GM04504 (cell line): ENCODE results near the gene LONP1.
"Not testable (repeated sequence)": the region's sequence is repeated elsewhere in the genome, so short reads cannot be mapped to it uniquely, and the experiment has no call there.

ENCODE experiments used
- DNase-seq: peaks from one replicate; pipeline ENCODE4 v3.0.0-alpha.2; 2012; ENCODE audit warnings: low read depth

LONP1 gene

DNA sequence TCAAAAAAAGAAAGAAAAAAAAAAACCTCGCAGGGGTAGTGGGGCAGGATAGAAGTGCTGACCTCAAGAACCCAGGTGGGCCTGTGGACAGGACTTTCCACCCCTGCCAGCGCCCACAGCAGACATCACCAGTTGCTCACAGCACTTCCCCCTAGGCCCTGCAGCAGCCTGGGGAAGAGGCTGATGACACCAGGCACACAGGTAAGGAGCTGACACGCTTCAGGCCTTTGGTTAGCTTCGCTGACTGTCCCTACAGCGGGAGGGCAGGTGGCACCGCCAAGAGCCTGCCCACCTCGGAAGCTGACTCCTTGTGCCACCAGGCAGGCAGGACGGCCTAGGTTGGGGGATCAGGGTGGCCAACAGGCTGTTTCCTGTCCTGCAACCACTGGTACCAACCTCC lies 8.9 kb downstream of the LONP1 start:
- DNase-seq = no peak

DNA sequence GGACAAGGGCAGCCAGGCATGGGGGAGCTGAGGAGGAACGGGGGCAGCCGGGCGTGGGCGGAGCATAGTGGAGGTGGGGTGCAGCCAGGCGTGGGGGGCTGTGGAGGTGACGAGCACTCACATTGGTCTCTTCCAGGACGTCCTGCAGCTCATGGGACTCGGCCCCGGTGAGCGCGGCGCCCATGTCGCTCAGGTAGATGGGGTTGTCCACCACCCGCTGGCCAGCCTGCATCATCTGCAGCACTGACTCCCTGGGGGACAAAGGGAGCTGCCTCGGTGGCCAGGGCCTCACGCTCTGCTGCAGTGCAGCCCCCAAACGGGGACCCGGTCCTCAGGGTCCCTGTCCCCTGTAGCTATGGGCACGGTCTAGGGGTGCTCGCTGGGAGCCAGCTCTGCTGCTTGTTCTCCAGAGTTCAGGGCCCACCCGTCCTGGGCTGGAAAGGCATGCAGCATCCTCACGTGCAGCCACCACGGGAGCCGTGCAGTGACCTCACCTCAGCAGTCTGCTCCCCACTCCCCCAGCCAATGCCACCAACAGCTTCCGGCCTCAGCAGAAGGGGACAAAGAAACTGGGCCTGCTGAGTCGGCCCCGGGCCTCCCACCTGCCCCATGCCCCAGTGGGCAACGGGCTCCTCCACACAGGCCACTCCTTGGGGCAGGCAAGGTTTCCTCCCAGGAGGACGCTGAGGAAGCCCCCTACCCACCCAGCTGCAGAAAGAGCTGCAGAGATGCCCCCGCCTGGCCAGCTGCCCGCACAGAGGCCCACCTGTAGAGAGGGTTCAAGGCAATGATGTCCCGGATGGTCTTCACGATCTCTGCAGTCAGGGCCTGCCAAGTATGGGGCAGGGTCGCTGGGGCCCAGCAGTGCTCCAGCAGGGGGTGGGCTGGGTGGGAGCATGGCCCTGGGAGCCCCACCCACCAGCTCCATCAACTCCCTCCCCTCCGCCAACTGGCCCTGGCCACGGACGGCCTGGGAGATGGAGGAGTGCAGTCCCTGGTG lies 12.1 kb downstream of the LONP1 start:
- no peak for DNase-seq

DNA sequence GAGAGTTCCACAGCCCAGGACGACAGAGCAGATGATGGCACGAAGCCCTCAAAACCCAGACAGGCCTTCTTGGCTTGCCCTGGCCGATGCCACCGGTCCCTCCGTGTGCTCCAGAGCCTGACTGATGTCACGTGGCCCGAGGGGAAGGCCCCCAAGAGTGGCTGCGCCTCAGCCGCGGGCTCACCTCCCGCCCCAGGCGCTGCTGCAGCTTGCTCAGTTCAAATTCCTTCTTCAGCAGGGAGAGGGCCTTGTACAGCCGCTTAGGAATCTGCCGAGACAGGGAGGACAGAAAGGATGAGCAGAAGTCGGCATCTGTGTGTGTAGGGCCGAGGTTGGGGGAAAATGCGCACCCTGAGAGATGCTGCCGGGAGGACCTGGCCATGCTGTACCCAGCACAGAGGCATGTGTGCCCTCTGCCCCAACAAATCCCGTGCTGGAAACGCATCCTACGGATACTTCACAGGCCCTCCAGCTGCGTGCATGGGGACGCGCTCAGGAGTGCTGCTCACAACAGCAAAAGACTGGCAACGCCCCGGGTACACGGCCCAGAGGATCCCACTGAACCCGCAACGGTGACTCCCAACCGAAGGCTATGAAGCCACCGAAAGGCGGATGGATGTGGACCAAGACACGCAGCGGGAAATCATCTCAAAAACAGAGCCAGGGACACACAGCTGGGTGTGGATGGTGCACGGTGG lies 12.9 kb downstream of the LONP1 start:
- DNase-seq = no peak

DNA sequence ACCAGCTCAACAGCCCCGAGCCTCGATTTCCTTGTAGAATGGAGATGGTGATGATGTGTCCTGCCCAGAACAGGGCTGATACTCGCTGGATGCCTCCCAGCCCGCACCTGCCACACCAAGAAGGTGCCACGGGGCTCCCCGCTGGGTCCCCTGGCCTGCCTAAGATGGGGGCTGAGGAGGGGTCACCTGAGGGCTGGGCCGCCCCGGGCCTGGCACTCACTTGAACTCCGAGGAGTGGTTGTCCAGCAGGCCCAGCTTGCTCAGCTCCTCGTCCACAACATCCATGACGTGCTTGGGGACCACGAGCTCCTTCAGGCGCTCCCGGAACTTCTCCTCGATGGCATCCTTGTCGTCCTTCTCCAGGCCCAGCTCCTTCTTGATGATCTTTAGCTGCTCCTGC lies 14.4 kb downstream of the LONP1 start:
- no peak for DNase-seq

DNA sequence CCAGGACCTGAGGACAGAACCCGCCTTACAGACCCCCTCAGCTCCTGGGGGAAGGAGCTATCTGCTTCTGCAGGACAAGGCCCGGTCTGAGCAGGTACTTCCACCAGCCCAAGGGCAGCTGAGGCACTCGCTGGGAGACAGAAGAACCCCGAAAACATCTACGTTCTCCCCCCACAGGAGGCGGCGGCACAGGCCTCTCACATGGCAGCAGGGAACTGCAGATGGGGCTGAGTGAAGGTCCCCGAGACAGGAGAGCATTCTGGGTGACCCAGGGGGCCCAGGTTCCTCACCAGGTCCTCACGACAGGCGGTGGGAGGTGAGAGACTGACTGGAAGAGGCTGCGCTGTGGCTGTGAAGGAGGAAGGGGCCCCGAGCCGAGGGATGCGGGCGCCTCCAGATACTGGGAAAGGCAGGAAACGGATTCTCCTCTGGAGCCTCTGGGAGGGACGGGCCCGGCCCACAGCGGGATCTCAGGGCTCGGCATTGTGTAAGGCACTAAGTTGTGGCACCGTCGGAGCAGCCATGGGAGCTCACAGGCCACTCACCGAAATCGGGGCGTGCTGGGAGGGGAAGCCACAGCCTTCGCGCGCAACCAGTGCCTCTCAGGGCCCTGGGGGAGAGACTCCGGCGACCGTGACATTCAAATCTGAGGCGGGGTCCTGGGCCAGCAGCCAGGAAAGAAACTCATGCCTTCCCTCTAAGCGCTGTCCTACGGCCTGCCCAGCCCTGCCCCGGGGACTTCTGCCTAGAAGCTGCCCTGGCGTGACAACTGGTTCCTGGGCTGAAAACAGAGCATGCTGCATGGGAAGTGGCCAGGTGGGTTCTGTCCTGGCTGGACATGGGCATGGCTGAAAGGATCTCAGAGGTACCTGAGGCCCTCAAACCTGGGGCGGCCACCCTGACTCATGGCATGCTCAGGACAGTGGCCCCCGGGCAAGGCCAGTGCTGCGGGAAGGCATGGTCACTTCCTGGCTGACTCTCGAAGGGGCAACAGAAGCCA lies 15.8 kb downstream of the LONP1 start:
- no peak for DNase-seq

DNA sequence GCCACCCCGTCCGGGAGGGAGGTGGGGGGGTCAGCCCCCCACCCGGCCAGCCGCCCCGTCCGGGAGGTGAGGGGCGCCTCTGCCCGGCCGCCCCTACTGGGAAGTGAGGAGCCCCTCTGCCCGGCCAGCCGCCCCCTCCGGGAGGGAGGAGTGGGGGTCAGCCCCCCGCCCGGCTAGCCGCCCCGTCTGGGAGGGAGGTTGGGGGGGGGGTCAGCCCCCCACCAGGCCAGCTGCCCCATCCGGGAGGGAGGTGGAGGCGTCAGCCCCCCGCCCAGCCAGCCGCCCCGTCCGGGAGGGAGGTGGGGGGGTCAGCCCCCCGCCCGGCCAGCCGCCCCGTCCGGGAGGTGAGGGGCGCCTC lies 17.9 kb downstream of the LONP1 start:
- DNase-seq = not testable (repeated sequence)

DNA sequence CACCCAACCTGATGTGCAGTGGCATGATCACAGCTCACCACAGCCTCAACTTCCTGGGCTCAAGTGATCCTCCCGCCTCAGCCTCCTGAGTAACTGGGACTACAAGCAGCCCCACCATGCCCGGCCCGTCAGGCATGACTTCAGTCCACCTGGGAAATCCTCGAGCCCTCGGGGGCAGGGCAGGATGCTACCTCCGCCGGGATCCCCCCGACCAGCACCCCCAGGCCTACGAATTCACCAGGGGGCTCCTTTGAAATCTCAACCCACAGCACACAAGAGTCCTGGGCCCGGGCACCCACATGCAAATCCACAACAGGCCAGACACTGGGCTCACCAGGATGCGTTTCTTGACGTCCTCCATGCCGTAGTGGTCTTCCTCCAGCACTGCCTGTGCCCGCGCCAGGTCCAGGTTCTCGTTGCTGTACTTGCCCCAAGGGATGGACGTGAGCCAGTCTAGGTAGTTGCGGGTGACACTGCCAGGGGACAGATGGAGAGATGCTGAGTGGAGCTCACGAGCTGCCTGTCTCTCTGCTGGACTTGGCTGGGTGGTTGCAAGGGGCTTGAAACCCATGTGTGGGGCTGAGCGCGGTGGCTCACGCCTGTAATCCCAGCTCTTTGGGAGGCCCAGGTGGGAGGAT lies 19.4 kb downstream of the LONP1 start:
- DNase-seq = no peak

DNA sequence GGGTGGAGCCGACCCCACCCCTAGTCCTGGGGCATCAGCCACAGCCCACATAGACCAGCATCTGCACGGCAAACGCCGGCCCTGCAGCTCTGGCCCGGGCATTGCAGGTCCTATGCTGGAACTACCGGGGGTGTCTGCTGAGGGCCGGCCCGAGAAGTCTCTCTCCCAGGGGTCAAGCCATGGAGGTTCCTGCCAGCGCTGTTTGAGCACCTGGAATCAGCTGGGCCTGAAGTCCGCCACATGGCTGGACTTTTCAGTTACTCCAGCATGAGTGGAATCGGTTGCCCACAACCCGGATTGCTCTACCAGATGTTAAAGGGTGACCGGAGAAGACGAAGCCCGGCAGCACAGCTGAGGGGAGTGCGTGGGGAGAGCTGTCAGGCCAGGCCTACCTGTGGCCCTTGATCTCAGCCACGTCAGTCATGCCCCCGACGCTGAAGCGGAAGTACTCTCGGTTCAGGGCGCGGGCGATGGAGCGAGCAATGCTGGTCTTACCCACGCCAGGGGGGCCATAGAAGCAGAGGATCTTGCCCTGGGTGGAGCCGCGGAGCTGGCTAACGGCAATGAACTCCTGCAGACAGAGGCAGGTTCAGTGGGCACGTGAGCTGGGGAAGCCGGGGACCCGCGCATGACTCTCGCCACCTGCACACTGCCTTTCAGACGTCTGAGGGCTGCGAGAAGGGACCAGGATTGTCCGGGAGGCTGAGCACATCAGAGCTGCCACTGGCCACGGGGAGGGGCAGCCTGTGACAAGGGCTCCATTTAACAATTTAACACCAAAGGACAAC lies 21.1 kb downstream of the LONP1 start:
- no peak for DNase-seq

DNA sequence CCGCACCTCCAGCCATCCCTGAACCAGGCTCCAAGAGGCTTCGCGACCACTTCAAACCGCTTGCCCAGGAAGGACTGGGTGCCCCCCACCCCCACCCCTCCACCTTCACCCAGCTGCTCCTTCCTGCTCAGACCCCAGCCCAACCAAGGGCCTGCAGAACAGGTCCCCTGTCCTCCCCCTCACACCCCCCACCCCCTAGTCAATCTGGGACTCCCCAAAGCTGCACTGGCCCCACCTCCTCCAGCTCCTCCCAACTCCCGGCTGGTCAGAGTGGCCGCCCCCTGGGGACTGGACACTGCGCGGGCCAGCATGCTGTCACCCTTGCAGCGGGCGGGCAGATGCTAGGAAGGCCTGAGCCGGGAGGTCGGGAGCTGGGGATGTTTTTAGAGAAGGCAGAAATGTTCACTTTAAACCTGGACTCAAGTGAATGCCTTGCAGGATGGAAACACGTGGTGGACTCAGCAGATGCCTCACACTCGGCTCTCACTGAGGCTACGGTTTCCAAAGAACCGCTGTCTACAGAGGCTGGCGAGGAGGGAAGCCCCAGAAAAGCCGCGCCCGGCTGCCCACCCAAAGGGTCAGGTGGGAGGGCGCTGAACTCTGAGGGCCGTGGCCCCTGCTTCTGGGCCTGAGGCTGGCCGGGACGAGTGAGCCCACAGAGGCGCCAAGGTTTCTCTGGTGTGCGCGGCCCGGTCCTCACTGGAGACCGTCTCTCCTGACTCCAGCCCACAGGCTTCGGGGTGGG lies 21.9 kb downstream of the LONP1 start:
- no peak for DNase-seq

DNA sequence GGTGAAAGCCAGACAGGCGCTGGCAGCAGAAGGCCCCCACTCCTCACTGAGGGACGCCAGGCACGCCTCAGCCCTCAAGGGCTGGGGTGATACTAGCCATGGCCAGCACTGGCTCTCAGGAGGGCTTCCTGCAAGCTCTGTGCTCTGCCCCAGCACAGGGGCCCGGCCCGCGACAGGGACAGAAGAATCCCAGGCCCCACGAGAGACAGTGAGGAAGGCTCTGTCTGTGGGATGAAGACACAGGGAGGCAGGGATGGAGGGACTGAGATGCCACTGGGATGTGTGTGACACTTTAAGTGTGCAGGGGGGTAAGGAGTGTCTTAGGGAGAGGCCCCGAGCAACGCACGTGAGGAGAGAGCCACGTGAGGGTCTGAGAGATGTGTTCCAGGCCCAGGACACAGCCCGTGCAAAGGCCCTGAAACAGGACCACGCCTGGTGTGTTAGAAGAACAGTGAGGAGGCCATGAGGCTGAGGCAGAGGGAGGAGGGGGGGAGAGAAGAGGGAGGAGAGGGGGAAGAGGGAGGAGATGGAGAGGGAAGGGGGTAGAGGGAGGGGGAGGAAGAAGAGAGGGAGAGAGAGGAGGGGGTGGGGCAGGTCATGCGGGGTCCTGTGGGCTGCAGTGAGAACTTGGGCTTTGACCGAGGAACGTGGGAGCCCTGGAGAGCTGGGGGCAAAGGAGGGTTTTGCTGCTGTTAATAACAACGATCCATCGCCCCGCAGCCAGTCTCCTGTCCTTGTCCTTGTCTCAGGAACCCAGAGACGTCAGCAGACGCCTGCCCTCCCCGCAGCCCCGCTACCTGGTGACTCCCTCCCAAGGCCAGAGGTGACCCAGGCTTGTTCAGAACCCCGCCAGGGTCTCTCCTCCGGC lies 22.7 kb downstream of the LONP1 start:
- no peak for DNase-seq

DNA sequence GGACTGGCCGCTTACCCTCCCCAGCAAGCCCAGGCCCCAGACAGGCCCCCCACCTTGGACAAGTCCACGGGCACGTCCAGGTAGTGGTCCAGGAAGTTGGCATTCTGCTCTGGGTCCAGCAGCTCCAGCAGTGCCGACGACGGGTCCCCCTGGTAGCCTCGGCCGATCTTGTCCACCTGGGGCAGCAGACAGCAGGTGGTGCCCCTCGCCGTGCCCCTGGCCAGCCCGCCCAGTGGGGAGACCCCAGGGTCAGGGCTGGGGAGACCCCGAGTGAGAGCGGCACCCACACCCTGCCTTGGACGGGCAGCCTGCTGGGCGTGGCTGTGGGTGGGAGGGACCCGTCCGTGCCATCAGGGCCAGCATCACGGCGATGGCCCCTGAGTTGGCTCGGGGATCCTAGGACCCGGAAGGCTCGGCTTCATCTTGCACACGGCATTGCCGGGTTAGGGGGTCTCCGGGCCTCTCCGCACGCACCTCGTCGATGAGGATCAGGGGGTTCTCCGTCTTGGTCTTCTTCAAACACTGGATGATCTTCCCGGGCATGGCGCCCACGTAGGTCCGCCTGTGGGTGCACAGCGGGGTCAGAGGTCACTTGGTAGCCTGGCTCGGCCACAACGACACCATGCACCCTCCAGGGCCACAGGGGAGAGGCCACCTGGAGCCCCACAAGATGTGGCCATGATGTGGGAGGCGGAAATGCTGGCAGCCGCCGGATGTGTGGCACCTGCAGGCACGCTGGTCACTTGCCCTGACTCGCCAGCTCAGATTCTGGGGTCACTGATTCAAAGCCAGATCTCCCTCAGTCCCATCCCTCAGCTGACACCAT lies 23.5 kb downstream of the LONP1 start:
- no peak for DNase-seq

DNA sequence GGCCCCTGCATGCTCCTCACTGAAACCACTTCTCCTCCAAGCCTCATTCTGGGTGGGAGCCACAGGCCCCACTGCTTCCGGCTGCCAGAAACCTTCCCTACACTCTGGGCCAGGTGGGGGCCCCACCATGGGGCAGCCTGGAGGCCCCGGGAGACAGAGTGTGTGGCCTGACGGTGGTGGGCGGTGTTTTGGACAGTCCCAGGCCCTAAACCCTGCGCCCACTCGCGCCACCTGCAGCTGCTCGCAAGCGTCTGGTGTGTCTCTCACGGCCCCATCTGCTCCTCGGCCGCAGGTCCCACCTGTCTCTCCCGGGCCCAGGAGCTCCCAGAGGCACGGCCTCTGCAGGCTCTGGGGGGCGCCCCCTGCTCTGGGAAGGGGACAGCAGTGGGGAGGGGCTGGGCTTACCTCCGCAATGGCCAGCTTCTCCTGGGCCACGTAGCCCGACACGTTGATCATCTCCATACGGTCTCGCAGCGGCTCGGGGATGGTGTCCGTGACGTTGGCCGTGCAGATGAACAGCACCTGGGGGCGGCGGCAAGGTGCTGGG lies 24.2 kb downstream of the LONP1 start:
- DNase-seq = no peak

DNA sequence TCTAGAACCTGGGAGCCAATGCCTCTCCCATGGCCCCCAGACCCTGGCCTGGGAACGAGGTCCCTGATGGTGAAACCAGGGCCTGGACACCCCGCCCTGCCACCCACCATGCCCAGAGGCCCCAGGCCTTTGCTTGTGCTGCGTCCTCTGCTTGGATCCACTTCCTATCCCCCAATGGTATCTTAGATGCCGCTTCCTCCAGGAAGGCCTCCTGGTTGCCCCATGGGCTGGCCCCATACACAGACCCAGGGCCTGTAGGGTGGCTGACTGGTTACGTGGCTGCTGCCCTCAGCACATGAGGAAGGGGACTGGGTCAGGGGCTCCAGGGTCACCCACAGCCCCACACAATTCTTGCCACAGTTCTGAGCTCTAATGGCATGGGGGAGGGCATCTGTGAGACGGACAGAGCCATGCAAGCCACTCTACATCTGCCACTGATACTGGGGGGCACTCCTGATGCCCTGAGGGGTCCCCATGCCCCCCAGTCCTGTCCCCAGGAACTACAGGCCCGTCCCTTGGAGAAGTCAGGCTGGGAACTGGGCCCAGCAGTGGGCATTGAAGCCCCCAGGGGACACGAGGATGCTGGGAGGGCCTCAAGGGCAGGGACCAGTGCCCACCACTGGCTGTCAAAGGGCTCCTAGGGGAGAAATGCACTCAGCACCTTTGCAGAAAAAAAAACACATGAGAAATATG lies 24.8 kb downstream of the LONP1 start:
- no peak for DNase-seq

DNA sequence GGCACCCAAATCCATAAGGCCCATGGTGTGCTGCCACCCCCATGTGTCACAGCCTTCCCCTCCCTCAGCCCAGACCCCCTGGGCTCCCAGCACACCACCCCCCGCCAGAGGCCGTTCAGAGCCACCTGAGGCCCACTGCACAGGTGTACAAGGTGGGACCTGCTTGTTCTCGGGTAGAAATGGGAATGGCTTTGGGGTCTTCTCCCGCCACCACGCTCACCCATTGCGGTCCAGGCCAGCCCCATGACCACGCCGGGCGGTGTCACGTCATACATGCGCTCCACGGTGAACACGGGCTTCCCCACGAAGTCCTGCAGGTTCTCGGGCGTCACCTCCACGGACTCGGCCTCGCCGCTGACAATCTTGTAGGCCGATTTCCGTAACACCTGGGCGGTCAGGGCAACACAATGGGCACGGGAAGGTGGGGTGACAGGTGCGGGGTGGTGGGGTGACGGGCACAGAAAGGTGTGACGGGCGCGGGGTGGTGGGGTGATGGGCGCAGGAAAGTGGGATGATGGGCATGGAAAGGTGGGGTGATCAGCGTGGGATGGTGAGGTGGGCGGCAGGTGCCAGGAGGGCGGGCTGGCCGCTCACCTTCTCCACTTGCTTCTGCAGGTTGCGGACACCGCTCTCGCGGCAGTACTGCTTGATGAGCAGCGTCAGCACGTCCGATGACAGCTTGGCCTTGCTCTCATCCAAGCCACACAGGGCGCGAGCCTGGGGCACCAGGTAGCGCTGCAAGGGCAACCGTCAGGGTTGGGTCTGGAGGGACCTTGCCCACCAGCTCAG lies 25.6 kb downstream of the LONP1 start:
- no peak for DNase-seq

DNA sequence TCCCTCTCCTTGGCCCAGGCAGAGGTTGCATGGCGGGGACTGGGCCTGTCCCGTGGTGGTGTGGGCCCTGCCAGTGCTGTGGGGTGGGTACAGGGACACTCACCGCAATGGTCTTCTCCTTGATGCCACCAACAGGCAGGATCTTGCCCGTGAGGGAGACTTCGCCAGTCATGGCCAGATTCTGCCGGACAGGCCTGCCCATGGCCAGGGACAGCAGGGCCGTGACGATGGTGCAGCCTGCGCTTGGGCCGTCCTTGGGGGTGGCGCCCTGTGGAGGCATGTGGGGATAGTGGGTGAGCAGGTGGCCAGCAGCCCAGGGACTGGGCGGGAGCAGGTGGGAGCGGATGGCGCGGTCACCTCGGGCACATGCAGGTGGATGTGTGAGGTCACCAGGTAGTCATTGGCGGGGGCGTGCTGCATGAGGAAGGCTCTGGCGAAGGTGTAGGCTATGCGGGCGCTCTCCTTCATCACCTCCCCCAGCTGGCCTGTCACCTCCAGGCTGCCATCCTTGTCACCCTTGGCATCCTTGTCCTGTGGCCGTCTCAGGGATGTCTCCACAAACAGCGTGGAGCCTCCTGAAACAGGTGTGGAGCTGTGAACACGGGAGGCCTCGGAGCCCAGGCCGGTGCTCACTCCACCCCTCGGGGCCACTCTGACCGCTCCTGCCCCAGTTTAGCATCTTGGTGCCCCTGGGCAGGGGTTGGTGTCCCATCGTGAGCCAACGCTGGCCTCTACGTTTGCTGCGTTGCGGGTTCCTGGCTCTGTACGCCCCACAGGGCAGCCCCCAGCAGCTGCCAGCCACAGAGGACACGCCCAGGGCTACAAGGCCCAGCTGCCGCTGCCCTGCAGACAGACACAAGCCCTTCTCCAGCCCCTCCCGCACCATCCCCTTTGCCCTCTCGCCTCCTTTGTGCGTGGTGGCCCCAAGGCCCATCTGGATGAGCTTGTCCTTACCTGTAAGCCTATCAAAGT lies 26.5 kb downstream of the LONP1 start:
- no peak for DNase-seq
